Lung (tissue), 12 donors: ENCODE results near the gene IGSF21. TPM values are rescaled to one million over a fixed set of nuclear protein-coding genes. Genes with fewer than 3 reads are reported as not detected.

Source experiments
- ATAC-seq: fragments of 200-7000 bp; cut with Tn5 transposase; one replicate; pipeline ENCODE4 v1.9.1; 2020; ENCODE audit warnings: moderate number of reproducible peaks; ENCODE audit not compliant: insufficient read depth, low FRiP score
- DNase-seq, 3 donors: peaks; one replicate each; pipeline ENCODE4 v3.0.0-alpha.2; 2013 to 2017
- H3K27ac ChIP-seq, 2 donors: one replicate each; pipeline ENCODE4 v1.5.1; 2013; ENCODE audit warnings: mild to moderate bottlenecking in 2 of 2, moderate library complexity in 2 of 2, control low read depth in 1 of 2, inconsistent platforms in 1 of 2, low read depth in 1 of 2, low read length in 1 of 2
- H3K27me3 ChIP-seq, 3 donors: one replicate each; pipeline ENCODE4 v1.5.1; 2013; ENCODE audit warnings: low read length in 2 of 3; ENCODE audit not compliant: control insufficient read depth in 3 of 3, insufficient read depth in 3 of 3
- H3K36me3 ChIP-seq, 4 donors: one replicate each; pipeline ENCODE4 v1.5.1; 2013; ENCODE audit warnings: low read length in 4 of 4, mild to moderate bottlenecking in 1 of 4, moderate library complexity in 1 of 4; ENCODE audit not compliant: control insufficient read depth in 4 of 4, insufficient read depth in 4 of 4
- H3K4me1 ChIP-seq, 5 donors: one replicate each; pipeline ENCODE4 v1.5.1; 2013; ENCODE audit warnings: low read length in 5 of 5, mild to moderate bottlenecking in 2 of 5, moderate library complexity in 1 of 5; ENCODE audit not compliant: control insufficient read depth in 5 of 5, insufficient read depth in 5 of 5
- H3K4me3 ChIP-seq: one replicate; pipeline ENCODE4 v1.5.1; 2013; ENCODE audit warnings: mild to moderate bottlenecking, control low read depth, moderate library complexity
- H3K9ac ChIP-seq, 2 donors: one replicate each; pipeline ENCODE4 v1.5.1; 2013; ENCODE audit warnings: low read length in 2 of 2, control low read depth in 1 of 2; ENCODE audit not compliant: insufficient read depth in 1 of 2
- H3K9me3 ChIP-seq, 4 donors: one replicate each; pipeline ENCODE4 v1.5.1; 2013; ENCODE audit warnings: low read length in 3 of 4, mild to moderate bottlenecking in 1 of 4, moderate library complexity in 1 of 4; ENCODE audit not compliant: control insufficient read depth in 4 of 4, insufficient read depth in 3 of 4
- WGBS, 2 donors: extraction: QIAGEN DNeasy Blood & Tissue Kit; methylation state at CpG; one replicate each; pipeline ENCODE4 v1.1.7; 2013; 5-methylcytosine and 5-hydroxymethylcytosine counted together
- polyA plus RNA-seq, 2 donors: library from polyadenylated mRNA; stranded (reverse); fragments of 200-250 nt; gene quantifications; one replicate each; pipeline ENCODE4 v1.2.1, GENCODE V29; 2013
- total RNA-seq, 2 donors: library from RNA; depleted of rRNA in 1 of 2; stranded (reverse); fragments of >200 nt in 1 of 2; gene quantifications; one replicate each; pipeline ENCODE4 v1.2.1, GENCODE V29; 2014 to 2021
- TF ChIP-seq, protein P1 (sequence below): IDR thresholded peaks from 2 replicates; pipeline ENCODE4 v1.5.1; 2012; ENCODE audit warnings: mild to moderate bottlenecking; ENCODE audit errors: control extremely low read depth, extremely low read depth
- donor health status: control.
- donor health status: control.
- donor health status: Bipolar disorder and iron deficiency.
- donor health status: healthy.
- donor health status: DM: yes; HTN: yes; CAD: no.

Gene IGSF21
- total and polyA plus RNA-seq, 4 donors = 0.18 to 2.6 (median 0.62) TPM

DNA sequence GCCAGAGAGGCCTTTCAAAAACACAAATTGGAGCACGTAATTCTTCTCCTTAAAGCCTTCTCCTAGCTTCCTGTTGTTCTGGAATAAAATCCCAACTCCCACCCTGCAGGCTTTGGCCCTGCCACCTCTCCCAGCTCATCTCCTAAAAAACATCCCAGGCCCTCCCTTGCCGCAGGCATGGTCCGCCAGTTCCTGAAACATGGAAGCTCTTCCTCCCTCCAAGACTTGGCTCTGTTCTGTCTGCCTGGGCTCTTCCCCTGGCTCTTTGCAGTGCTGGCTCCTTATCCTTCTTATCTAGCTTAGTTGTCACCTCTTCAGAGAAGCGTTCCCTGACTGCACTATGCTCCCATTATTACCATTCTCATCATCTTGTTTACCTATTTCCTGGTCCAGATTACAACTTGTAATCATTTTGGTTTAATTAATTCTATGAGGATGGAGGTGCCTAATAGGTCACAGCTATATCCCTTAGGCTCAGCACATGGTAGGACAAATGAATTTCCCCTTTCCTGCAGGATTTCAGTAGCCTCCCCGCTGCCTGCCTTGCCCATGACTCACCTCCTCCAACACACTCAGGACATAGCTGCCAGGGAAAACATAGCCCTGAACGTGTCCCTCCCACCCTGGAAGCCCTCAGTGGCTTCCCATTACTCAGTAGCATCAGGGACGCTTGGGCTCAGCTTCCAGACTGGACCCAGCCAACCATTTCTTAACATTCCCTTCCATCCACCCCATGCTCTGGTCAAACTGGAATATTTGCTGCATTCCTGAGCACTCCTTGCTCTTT, 15.7 kb upstream of the IGSF21 start:
- no peak overlapping the region for H3K9ac ChIP-seq
- H3K36me3 ChIP-seq = no peaks in the 10 kb centered on the region
- TF ChIP-seq, protein P1, sequence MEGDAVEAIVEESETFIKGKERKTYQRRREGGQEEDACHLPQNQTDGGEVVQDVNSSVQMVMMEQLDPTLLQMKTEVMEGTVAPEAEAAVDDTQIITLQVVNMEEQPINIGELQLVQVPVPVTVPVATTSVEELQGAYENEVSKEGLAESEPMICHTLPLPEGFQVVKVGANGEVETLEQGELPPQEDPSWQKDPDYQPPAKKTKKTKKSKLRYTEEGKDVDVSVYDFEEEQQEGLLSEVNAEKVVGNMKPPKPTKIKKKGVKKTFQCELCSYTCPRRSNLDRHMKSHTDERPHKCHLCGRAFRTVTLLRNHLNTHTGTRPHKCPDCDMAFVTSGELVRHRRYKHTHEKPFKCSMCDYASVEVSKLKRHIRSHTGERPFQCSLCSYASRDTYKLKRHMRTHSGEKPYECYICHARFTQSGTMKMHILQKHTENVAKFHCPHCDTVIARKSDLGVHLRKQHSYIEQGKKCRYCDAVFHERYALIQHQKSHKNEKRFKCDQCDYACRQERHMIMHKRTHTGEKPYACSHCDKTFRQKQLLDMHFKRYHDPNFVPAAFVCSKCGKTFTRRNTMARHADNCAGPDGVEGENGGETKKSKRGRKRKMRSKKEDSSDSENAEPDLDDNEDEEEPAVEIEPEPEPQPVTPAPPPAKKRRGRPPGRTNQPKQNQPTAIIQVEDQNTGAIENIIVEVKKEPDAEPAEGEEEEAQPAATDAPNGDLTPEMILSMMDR = no peak
- H3K9me3 ChIP-seq = no peaks in the 10 kb centered on the region
- H3K4me3 ChIP-seq = no peak overlapping the region
- no peak for DNase-seq
- H3K27ac ChIP-seq = no peak overlapping the region
- H3K27me3 ChIP-seq = peaks cover 2 to 10% (median 8%) of the 10 kb centered on the region in 3 donors
- no peaks in the 10 kb centered on the region for H3K4me1 ChIP-seq
- no peak for ATAC-seq
- WGBS, 2 donors = 37 to 44% methylated on average over 7 of the region's 7 CpGs

DNA sequence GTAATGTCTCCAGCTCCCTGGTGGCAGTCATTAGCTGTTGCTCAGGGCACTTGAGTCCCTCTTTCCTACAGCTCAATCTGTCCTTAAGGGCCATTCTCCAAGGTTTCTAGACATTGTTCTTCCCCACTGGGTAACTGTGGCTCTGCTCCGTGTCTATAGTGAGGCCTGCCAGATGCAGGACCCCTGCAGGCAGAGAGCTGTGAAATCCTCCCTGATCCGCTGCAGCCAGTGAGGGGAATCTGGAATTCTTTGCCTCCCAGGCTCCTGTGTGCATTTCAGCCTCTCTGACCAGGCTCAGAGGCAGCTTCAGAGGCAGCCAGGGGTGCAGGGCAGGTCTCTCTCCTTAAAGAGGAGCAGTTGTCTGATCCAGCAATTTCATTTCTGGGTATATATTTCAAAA, 14.4 kb upstream of the IGSF21 start:
- no peak overlapping the region for H3K4me3 ChIP-seq

DNA sequence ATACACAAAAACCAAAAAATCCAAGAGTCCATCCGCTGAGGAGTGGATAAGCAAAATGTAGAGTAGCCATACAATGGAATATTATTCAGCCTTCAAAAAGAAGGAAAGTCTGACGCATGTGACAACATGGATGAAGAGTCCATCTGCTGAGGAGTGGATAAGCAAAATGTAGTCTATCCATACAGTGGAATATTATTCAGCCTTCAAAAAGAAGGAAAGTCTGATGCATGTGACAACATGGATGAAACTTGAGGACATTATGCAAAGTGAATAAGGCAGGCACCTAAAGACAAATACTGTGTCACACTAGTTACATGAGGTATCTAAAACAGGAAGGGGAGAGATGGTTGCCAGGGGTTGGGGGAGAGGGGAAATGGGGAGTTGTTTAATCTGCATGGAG, 14.0 kb upstream of the IGSF21 start:
- no peak overlapping the region for H3K27ac ChIP-seq
- H3K9ac ChIP-seq = no peak overlapping the region
- WGBS, 2 donors = 95% methylated on average over 2 of the region's 2 CpGs
- no peaks in the 10 kb centered on the region for H3K4me1 ChIP-seq
- H3K27me3 ChIP-seq = peaks cover 2 to 16% (median 4%) of the 10 kb centered on the region in 3 donors
- H3K9me3 ChIP-seq = no peaks in the 10 kb centered on the region
- no peaks in the 10 kb centered on the region for H3K36me3 ChIP-seq
- DNase-seq (no peak), ATAC-seq (no peak)
- TF ChIP-seq, protein P1 = no peak
- no peak overlapping the region for H3K4me3 ChIP-seq

More for the DNA sequence above, 14.4 kb upstream of the IGSF21 start:
- no peak overlapping the region for H3K27ac ChIP-seq
- H3K4me1 ChIP-seq = no peaks in the 10 kb centered on the region
- WGBS, 2 donors = 39 to 50% methylated on average over 2 of the region's 2 CpGs
- no peaks in the 10 kb centered on the region for H3K36me3 ChIP-seq
- H3K9ac ChIP-seq = no peak overlapping the region
- peaks cover 2 to 13% (median 6%) of the 10 kb centered on the region in 3 donors for H3K27me3 ChIP-seq
- TF ChIP-seq, protein P1 = no peak
- DNase-seq (no peak), ATAC-seq (no peak)
- no peaks in the 10 kb centered on the region for H3K9me3 ChIP-seq
